Measurements from ENCODE around the gene GPR78.

GPR78 gene

GRCh38 chr4:8547108-8547911, 32.9 kb upstream of the GPR78 start:
- peak; percentile 26 for DNase-seq

- no peak for DNase-seq
Measured at GRCh38 chr4:8547912-8548730, 32.1 kb upstream of the GPR78 start.

GRCh38 chr4:8548731-8549351, 31.4 kb upstream of the GPR78 start:
- peak; percentile 4 for DNase-seq

GRCh38 chr4:8549352-8549931, 30.8 kb upstream of the GPR78 start:
- no peak for DNase-seq

- DNase-seq = no peak
Measured at GRCh38 chr4:8550691-8551090, 29.5 kb upstream of the GPR78 start.

GRCh38 chr4:8552024-8552423, 28.2 kb upstream of the GPR78 start:
- no peak for DNase-seq

- DNase-seq = no peak
Measured at GRCh38 chr4:8552581-8553205, 27.5 kb upstream of the GPR78 start.

- DNase-seq = no peak
Measured at GRCh38 chr4:8553216-8553615, 27.0 kb upstream of the GPR78 start.

GRCh38 chr4:8553991-8554405, 26.2 kb upstream of the GPR78 start:
- peak; percentile 64 for DNase-seq

- no peak for DNase-seq
Measured at GRCh38 chr4:8554555-8555100, 25.6 kb upstream of the GPR78 start.

GRCh38 chr4:8555716-8556115, 24.5 kb upstream of the GPR78 start:
- no peak for DNase-seq

- no peak for DNase-seq
Measured at GRCh38 chr4:8556341-8557150, 23.6 kb upstream of the GPR78 start.

- DNase-seq = no peak
Measured at GRCh38 chr4:8557151-8558076, 22.8 kb upstream of the GPR78 start.

GRCh38 chr4:8558080-8558960, 21.9 kb upstream of the GPR78 start:
- DNase-seq = no peak

- DNase-seq = no peak
Measured at GRCh38 chr4:8559011-8559410, 21.2 kb upstream of the GPR78 start.

- peak; percentile 19 for DNase-seq
Measured at GRCh38 chr4:8559524-8560264, 20.5 kb upstream of the GPR78 start.

GRCh38 chr4:8560265-8561047, 19.7 kb upstream of the GPR78 start:
- DNase-seq = no peak

- no peak for DNase-seq
Measured at GRCh38 chr4:8564595-8564994, 15.6 kb upstream of the GPR78 start.
